ENCODE measurements around the gene ZDHHC8.

ZDHHC8 gene

DNA sequence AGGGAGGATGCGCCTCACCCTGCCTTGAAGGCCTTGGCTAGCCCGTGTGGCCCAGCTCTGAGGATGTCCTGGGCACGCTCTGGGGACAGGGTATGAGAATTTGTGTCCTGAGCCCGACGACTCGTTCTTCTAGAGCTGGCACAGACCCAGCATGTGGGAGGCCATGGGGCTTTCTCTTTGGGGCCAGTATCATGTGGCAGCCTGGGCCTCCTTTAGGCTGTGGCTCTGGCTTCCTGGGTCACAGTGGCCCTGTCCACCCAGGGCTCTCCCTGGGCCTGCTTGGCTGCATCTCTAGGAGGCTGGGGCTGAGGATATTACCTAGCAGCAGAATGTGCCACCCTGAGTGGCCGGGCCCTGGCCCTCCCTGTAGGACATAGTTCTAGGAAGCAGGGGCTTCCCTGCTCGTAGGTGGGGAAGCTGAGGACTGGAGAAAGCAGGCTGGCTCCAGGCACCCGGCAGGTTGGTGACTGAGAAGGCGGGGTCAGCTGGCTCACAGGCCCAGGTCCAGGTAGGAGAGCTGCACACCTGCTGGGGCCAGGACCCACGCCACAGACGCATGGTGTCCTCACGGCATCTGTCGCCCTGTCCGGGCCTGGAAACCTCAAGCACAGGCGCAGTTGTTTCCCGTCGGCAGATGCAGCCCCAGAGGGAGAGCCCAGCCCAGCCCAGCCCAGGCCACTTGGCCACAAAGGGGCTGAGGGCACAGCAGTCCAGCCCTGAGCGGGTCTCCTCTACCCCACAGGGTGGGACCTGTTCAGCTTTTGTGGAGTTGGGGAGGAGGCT is 12.5 kb downstream of the ZDHHC8 start:
- TF ChIP-seq, protein P1, sequence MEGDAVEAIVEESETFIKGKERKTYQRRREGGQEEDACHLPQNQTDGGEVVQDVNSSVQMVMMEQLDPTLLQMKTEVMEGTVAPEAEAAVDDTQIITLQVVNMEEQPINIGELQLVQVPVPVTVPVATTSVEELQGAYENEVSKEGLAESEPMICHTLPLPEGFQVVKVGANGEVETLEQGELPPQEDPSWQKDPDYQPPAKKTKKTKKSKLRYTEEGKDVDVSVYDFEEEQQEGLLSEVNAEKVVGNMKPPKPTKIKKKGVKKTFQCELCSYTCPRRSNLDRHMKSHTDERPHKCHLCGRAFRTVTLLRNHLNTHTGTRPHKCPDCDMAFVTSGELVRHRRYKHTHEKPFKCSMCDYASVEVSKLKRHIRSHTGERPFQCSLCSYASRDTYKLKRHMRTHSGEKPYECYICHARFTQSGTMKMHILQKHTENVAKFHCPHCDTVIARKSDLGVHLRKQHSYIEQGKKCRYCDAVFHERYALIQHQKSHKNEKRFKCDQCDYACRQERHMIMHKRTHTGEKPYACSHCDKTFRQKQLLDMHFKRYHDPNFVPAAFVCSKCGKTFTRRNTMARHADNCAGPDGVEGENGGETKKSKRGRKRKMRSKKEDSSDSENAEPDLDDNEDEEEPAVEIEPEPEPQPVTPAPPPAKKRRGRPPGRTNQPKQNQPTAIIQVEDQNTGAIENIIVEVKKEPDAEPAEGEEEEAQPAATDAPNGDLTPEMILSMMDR (IDR thresholded peaks at IDR 0.05), result no peak

DNA sequence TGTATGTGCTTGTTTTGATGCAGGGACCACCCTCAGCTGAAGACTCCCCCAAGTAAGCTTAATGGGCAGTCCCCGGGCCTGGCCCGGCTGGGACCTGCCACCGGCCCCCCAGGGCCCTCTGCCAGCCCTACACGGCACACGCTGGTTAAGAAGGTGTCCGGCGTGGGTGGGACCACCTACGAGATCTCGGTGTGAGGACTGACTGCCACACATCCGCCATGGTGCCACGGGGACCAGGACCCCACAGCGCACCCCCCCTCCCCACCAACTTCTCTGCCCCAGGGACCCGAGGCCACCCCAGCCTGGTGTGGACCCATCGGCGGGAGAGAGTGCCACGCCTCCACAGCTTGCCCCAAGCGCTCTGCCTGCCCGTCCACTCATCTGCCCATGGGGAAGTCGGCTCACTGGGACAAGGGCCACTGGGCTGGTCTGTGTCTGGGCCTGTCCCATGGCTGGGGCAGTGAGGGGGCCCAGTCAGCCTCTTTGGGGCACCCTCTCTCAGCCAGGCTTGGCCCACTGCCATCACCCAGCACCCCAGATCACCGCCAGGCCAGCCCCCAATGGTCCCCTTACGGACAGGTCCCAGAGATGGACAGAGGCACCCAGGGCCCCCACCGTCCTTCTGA is 13.7 kb downstream of the ZDHHC8 start:
- TF ChIP-seq, protein P1 (IDR thresholded peaks at IDR 0.05), result no peak

DNA sequence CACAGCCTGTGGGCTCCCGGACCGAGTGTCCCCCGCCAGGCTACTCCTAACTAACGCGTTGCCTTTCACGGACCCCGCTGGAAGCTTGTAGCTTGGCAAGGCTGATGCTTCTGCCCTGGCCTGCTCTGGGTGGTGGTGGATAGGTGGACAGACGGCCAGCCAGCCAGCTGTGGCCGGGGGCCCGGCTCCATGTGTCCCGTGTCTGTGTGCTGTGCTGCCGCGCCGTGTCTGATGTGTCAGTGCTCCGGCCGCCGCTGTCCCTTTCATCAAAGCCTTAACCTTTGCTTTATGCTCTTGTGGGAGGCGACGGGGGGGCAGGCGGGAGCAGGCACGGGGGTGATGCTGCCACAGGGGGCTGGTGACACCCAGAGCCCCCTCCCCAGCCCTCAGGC is 14.2 kb downstream of the ZDHHC8 start:
- TF ChIP-seq, protein P1 (IDR thresholded peaks at IDR 0.05), result no peak

DNA sequence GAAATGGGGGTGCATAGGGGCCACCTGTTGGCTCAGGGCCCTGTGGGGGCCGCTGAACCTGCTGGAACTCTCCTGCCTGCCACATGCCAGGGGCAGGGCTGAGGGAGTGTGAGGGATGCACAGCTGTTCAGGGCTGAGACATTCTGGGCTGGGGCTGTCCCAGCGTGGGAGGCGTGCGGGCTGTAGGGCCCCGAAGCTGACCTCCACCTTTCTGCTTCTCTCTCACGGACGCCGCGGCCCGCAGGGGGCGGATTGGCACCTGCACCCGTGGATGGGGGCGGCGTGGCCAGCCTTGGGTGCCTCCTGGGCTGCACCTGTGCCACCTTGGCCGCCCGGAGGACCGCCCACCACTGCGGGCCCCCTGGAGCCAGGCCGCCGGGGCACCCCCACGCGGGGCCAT is 15.2 kb downstream of the ZDHHC8 start:
- TF ChIP-seq, protein P1 (IDR thresholded peaks at IDR 0.05), result no peak

DNA sequence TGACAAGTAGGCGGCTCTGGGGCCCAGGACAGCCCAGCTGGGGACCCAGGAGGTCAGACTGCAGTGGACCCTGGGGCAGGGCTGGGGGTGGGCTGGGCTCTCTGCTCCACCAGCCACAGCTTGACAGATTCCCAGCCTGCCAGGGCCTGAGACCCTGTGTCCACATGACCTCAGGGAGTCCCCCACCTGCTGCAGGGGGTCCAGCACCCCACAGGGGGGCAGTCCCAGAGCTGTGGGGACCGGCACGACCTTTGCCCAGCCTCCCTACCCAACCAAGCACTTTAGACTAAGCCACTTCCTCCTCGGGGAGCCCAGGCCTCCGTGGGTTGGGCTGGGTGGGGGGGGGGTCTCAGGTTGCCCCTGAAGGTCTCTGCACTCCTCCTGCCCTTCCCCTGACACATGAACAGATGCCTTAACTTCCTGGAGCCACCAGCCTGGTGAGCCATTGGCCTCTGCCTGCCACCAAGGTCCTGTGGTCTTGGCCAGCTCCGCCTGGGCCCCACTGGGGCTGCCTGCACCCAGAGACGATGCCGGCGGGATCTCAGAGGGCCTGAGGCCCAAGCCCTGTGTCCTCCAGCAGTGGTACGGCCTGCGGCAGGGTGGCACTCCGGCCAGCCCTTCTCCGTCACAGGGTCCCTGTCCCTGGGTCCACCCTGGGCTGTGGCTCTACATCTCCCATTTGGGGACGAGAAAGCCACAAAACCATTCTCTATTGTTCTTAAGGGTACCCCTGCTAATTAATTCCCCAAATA is 15.8 kb downstream of the ZDHHC8 start:
- TF ChIP-seq, protein P1 (IDR thresholded peaks at IDR 0.05), result no peak

DNA sequence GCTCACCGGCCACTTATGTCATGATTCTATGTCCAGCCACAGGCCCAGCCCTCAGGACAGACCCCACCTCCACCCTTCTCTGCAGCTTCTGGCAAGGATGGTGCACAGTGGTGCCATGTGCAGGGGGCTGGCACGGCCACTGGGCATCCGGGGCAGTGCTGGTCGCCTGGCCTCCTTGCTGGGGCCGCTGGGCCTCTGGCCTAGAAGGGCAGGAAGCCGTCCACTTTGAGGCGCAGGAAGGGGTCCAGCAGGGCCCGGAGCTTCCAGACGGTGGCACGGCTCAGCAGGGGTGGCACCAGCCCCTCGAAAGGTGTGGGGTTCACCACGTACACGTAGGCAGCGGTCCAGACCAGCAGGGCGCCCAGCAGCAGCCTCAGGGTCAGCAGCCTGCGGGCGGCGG is 16.8 kb downstream of the ZDHHC8 start:
- TF ChIP-seq, protein P1 (IDR thresholded peaks at IDR 0.05), result no peak

DNA sequence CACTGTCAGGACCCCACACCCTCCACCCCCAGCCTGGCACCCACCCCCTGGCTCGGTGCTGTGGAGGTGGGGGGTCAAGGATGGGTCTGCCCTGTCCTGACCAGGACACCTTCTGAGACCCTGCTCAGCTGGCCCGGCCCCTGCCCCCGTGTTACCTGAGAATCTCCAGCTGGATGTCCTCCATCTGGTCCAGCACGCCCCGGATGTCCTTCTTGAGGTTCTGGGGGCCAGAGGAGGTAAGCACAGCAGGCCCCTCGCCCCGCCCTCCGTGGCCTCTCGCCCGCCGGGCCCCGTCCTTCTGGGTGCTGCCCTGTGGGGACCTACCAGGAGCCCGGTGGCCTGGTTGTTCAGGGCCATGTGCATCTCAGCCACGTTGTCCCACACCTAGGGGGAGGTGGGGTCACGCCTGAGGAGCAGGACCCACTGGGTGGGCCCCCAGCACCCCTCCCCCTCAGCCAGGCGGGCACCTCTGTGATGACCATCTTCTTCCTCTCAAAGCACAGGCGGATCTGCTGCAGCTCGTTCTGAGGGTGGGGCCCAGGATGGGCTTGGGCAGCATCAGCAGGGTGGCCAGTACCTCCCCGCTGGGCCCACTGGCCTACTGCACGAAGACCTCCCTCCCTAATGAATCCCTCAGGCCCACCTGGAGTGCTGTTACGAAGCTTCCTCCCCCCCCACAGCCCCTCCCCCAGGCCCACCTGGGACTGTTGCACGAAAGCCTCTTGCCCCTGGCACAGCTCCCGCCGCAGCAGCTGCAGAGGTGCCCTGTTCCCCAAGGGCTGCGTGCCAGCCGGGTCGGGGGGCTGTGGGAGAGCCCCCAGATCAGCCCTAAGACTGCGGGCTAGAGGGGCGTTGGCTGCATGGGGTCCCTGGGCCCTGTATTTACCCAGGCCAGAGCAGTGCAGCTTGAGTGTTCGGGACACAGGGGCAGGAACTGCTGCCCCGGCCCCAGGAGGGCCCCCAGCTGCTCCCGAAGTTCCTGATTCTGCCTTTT is 17.9 kb downstream of the ZDHHC8 start:
- TF ChIP-seq, protein P1 (IDR thresholded peaks at IDR 0.05), result no peak

Measured in LNCAP (cell line).